ENCODE measurements around the gene CTDP1.

The CTDP1 gene

GRCh38 chr18:79679552-79680099 is at the start of gene CTDP1:
Gene CTDP1 (plus strand): TSS chr18:79679803. CDS start chr18:79679948, 145 bp downstream.
- peak; percentile 87 to 89 for DNase-seq (ENCODE audit: low read depth in 1 of 2, low spot score in 1 of 2)
- TF ChIP-seq JUND (IDR thresholded peaks at IDR 0.05; ENCODE audit: low read depth), result no peak
- in situ Hi-C loops (cut with HindIII; ENCODE audit: low pct_unique_long_range_greater_than_20kb, low sequenced_read_pairs), result no loop called here

- in situ Hi-C loops (cut with HindIII; ENCODE audit: low pct_unique_long_range_greater_than_20kb, low sequenced_read_pairs), result no loop called here
- TF ChIP-seq JUND (IDR thresholded peaks at IDR 0.05; ENCODE audit: low read depth), result no peak
Observed at GRCh38 chr18:79630281-79631095, 49.1 kb upstream of the CTDP1 start.

GRCh38 chr18:79631096-79631507 is 48.5 kb upstream of the CTDP1 start:
- no peak for TF ChIP-seq JUND (IDR thresholded peaks at IDR 0.05; ENCODE audit: low read depth)
- DNase-seq (ENCODE audit: low read depth in 1 of 2, low spot score in 1 of 2), result no peak
- in situ Hi-C loops (cut with HindIII; ENCODE audit: low pct_unique_long_range_greater_than_20kb, low sequenced_read_pairs), result no loop called here

More at GRCh38 chr18:79630281-79631095, 49.1 kb upstream of the CTDP1 start:
- DNase-seq (ENCODE audit: low read depth in 1 of 2, low spot score in 1 of 2), result peak in 1 of 2 experiments; percentile 45

GRCh38 chr18:79631761-79632446 is 47.7 kb upstream of the CTDP1 start:
- DNase-seq (ENCODE audit: low read depth in 1 of 2, low spot score in 1 of 2), result no peak
- no peak for TF ChIP-seq JUND (IDR thresholded peaks at IDR 0.05; ENCODE audit: low read depth)
- in situ Hi-C loops (cut with HindIII; ENCODE audit: low pct_unique_long_range_greater_than_20kb, low sequenced_read_pairs), result no loop called here

- in situ Hi-C loops (cut with HindIII; ENCODE audit: low pct_unique_long_range_greater_than_20kb, low sequenced_read_pairs), result no loop called here
- DNase-seq (ENCODE audit: low read depth in 1 of 2, low spot score in 1 of 2), result no peak
- TF ChIP-seq JUND (IDR thresholded peaks at IDR 0.05; ENCODE audit: low read depth), result no peak
Observed at GRCh38 chr18:79632765-79633164, 46.8 kb upstream of the CTDP1 start.

- TF ChIP-seq JUND (IDR thresholded peaks at IDR 0.05; ENCODE audit: low read depth), result no peak
- in situ Hi-C loops (cut with HindIII; ENCODE audit: low pct_unique_long_range_greater_than_20kb, low sequenced_read_pairs), result no loop called here
- no peak for DNase-seq (ENCODE audit: low read depth in 1 of 2, low spot score in 1 of 2)
Observed at GRCh38 chr18:79634186-79634585, 45.4 kb upstream of the CTDP1 start.

GRCh38 chr18:79634593-79635426 is 44.8 kb upstream of the CTDP1 start:
- in situ Hi-C loops (cut with HindIII; ENCODE audit: low pct_unique_long_range_greater_than_20kb, low sequenced_read_pairs), result no loop called here
- DNase-seq (ENCODE audit: low read depth in 1 of 2, low spot score in 1 of 2), result no peak
- TF ChIP-seq JUND (IDR thresholded peaks at IDR 0.05; ENCODE audit: low read depth), result no peak

GRCh38 chr18:79635427-79635726 is 44.2 kb upstream of the CTDP1 start:
- DNase-seq (ENCODE audit: low read depth in 1 of 2, low spot score in 1 of 2), result no peak
- TF ChIP-seq JUND (IDR thresholded peaks at IDR 0.05; ENCODE audit: low read depth), result no peak
- in situ Hi-C loops (cut with HindIII; ENCODE audit: low pct_unique_long_range_greater_than_20kb, low sequenced_read_pairs), result no loop called here

- DNase-seq (ENCODE audit: low read depth in 1 of 2, low spot score in 1 of 2), result no peak
- TF ChIP-seq JUND (IDR thresholded peaks at IDR 0.05; ENCODE audit: low read depth), result no peak
- in situ Hi-C loops (cut with HindIII; ENCODE audit: low pct_unique_long_range_greater_than_20kb, low sequenced_read_pairs), result no loop called here
Observed at GRCh38 chr18:79637181-79637920, 42.3 kb upstream of the CTDP1 start.

- no peak for DNase-seq (ENCODE audit: low read depth in 1 of 2, low spot score in 1 of 2)
- in situ Hi-C loops (cut with HindIII; ENCODE audit: low pct_unique_long_range_greater_than_20kb, low sequenced_read_pairs), result no loop called here
- TF ChIP-seq JUND (IDR thresholded peaks at IDR 0.05; ENCODE audit: low read depth), result no peak
Observed at GRCh38 chr18:79637921-79638909, 41.4 kb upstream of the CTDP1 start.

Measured in T47D (cell line).